AG09309 (cell line): ENCODE data around the gene NFRKB.
"Not testable (repeated sequence)": the region's sequence is repeated elsewhere in the genome, so short reads cannot be mapped to it uniquely, and the experiment has no call there.

Experiments used
- DNase-seq: peaks from one replicate; pipeline ENCODE4 v3.0.0-alpha.2; 2010; ENCODE audit warnings: low read depth
- H3K4me3 ChIP-seq: 2 replicates; pipeline ENCODE4 v1.5.1; 2011; ENCODE audit warnings: mild to moderate bottlenecking, low read depth, low read length, moderate library complexity; ENCODE audit not compliant: control insufficient read depth
- TF ChIP-seq, protein P1 (sequence below): IDR thresholded peaks from 2 replicates; pipeline ENCODE4 v1.5.1; 2011; ENCODE audit warnings: mild to moderate bottlenecking, low read depth, low read length, inconsistent platforms; ENCODE audit not compliant: insufficient read depth, control insufficient read depth; ENCODE audit errors: missing control alignments

The NFRKB gene

DNA sequence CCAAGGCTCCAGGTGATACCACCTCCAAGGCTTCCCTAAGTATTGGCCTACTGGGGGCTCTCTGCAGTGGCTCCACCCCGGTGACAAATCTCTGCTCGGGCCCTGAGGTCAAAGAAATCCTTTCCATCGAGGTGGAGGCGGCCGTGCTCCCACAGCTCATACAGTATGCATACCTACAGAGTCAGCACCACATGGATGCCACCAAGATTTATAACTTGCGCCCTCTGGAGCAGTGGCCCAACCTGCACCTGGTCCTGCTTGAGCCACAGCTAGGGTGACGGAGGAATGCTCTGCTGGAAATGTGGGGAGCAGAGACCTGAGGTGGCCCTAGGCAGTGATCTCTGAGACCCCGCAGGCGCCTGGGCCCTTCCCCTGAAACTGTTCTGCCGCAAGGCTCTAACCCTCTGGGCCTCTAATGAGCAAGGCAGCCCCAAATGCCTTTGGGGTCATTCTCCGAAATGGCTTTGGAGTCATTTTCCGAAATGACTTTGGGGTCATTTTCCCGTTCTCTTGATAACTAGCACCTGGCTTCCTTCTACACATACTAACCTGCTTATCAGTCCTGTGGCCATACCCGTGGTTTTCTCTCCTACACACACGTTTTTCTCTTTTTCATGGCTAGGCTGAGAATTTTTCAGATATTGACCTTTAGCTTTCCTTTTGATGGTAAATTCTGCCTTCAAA, 45.8 kb downstream of the NFRKB start:
- TF ChIP-seq, protein P1, sequence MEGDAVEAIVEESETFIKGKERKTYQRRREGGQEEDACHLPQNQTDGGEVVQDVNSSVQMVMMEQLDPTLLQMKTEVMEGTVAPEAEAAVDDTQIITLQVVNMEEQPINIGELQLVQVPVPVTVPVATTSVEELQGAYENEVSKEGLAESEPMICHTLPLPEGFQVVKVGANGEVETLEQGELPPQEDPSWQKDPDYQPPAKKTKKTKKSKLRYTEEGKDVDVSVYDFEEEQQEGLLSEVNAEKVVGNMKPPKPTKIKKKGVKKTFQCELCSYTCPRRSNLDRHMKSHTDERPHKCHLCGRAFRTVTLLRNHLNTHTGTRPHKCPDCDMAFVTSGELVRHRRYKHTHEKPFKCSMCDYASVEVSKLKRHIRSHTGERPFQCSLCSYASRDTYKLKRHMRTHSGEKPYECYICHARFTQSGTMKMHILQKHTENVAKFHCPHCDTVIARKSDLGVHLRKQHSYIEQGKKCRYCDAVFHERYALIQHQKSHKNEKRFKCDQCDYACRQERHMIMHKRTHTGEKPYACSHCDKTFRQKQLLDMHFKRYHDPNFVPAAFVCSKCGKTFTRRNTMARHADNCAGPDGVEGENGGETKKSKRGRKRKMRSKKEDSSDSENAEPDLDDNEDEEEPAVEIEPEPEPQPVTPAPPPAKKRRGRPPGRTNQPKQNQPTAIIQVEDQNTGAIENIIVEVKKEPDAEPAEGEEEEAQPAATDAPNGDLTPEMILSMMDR = no peak
- no peak overlapping the region for H3K4me3 ChIP-seq
- DNase-seq = no peak

DNA sequence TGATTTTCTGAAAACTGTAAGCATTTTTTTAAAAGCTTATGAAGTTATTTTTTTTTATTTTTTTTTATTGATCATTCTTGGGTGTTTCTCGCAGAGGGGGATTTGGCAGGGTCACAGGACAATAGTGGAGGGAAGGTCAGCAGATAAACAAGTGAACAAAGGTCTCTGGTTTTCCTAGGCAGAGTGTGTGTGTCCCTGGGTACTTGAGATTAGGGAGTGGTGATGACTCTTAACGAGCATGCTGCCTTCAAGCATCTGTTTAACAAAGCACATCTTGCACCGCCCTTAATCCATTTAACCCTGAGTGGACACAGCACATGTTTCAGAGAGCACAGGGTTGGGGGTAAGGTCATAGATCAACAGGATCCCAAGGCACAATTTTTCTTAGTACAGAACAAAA, 48.0 kb downstream of the NFRKB start:
- H3K4me3 ChIP-seq, DNase-seq: not testable (repeated sequence)

DNA sequence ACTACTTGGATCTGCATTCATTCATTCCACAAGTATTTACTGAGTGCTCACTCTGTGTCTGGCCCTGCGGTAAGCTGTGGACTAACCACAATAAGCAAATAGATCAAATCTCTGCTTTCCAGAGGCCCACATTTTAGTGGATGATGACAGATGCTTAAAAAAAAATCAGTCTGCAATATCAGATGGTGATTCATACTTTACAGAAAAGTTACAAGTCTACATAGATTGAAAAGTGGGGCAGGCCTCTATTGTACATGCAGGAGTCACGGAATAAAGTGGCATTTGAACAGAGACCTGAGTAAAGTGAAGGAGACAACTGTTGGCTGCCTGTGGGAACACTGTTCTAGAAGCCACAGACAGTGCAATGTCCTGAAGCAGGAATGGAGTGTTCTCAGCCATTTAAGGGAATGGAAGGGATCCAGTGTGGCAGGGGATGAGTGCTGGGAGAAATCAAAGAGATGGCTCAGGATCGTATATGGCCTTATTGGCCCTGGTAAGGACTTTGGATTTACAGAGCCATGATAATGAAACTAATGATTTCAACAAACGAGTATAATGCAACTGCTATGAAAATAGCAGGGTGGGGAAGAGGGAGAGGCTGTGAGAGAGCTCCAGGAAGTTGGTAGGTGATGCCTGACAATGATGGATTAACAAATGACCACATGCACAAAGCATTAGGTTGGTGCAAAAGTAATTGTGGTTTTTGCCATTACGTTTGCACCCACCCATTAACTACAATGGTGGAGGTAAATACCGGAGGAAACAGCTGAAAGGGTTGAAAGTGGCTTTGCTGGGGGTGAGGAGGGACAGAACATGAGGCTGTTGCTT, 48.7 kb downstream of the NFRKB start:
- DNase-seq = peak; percentile 93
- H3K4me3 ChIP-seq = no peak overlapping the region
- TF ChIP-seq, protein P1 = no peak
